DMS79 (cell line): ENCODE results near the gene FAM20A.
"Not testable (repeated sequence)": the region's sequence is repeated elsewhere in the genome, so short reads cannot be mapped to it uniquely, and the experiment has no call there.

Source experiments
- DNase-seq: peaks from one replicate; lab custom pipeline; 2025; lab: John Stamatoyannopoulos, UW

FAM20A gene

GRCh38 chr17:68519051-68519450 is 82.1 kb downstream of the FAM20A start:
- DNase-seq: not testable (repeated sequence)

DNA sequence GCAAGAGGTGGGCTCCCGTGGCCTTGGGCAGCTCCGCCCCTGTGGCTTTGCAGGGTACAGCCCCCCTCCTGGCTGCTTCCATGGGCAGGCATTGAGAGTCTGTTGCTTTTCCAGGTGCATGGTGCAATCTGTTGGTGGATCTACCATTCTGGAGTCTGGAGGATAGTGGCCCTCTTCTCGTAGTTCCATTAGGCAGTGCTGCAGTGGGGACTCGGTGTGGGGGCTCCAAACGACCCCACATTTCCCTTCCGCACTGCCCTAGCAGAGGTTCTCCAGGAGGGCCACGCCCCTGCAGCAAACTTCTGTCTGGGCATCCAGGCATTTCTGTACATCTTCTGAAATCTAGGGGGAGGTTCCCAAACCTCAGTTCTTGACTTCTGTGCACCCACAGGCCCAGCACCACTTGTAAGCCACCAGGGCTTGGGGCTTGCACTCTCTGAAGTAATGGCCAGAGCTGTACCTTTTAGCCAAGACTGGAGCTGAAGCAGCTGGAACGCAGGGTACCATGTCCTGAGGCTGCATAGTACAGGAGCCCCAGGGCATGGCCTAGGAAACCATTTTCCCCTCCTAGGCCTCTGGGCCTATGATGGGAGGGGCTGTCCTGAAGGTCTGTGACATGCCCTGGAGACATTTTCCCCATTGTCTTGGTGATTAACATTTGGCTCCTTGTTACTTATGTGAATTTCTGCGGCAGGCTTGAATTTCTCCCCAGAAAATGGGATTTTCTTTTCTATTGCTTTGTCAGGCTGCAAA is 82.9 kb downstream of the FAM20A start:
- DNase-seq: no peak

DNA sequence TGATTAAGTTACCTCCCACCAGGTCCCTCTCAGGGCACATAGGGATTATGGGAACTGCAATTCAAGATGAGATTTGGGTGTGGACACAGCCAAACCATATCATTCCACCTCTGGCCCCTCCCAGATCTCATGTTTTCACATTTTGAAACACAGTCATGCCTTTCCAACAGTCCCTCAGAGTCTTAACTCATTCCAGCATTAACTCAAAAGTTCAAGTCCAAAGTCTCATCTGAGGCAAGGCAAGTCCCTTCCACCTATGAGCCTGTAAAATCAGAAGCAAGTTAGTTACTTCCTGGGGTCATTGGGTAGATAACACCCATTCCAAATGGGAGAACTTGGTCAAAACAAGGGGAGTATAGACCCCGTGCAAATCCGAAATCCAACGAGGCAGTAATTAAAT is 83.6 kb downstream of the FAM20A start:
- not testable (repeated sequence) for DNase-seq

- no peak for DNase-seq
These were observed 84.4 kb downstream of the FAM20A start for GRCh38 chr17:68516732-68517131.

DNA sequence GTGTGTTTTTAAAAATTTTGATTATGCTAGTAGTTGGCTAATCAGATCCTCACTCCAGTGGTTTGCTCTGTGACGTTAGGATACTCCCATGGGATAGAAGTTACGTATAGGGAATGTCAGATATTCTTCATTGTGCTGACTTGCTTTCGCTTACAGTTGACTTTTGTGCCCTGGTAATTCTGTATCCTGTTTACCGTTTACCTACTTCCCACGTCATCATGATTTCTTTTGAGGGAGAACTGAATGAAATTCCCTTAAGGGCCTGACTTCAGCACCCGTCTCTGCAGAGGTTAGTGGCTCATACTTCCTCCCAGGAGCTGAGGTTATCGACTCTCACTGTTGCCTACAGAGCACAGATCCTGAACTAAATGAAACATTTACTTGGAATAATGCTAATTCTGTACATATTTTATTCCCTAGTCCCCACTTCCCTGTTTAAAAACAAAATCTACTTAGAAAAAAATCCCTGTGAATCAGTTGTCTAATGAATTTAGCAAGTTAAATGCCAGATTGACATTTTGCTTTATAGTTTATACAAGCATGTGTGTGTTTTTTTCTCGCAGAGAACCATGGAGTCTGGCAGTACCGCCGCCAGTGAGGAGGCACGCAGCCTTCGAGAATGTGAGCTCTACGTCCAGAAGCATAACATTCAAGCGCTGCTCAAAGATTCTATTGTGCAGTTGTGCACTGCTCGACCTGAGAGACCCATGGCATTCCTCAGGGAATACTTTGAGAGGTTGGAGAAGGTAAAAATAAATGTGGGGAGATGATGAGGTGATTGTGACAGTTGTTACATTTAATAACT is 86.1 kb downstream of the FAM20A start:
- DNase-seq: no peak

DNA sequence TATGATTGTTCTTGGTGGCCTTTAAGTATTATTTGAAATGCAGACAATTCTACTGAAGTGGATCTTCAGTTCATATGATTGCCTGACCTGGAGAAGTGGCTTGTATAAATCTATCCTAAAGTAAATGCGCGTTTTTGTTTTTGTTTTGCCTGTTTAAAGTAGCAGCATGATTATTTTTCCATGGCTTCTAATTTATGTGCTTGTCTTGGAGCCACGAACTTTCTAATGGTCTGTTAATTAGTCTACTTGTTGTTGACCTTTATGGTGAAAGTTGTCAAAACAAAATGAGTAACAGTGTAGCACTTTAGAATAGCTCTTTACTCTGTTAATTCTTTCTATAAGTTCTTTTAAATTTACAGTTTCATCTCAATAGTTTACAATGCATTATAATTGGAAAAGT is 87.2 kb downstream of the FAM20A start:
- no peak for DNase-seq

DNA sequence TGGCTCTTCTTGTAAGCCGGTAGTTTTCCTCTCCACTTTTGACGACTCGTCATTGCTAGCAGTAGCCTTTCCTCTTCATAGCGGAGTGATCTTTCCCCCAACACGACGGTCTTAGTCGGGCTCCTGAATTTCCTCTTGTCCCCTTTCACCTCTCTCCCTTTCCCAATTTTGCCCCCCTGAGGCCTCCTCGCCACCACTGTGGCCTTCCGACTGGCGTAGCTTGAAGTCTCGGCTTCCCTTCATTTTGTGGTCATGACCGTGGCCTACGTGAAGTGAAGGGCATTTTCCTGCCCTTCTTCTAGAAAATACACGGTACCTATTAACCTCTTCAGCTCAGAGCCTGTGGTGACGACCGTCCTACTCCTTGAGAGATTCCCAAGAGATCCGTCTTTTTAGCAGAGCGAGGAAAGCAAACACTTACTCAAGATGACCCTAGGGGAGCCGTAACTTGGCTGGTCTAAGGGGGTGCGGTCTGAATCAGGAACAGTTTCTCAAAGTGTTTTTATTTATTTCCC is 88.2 kb downstream of the FAM20A start:
- DNase-seq: peak; percentile 60

DNA sequence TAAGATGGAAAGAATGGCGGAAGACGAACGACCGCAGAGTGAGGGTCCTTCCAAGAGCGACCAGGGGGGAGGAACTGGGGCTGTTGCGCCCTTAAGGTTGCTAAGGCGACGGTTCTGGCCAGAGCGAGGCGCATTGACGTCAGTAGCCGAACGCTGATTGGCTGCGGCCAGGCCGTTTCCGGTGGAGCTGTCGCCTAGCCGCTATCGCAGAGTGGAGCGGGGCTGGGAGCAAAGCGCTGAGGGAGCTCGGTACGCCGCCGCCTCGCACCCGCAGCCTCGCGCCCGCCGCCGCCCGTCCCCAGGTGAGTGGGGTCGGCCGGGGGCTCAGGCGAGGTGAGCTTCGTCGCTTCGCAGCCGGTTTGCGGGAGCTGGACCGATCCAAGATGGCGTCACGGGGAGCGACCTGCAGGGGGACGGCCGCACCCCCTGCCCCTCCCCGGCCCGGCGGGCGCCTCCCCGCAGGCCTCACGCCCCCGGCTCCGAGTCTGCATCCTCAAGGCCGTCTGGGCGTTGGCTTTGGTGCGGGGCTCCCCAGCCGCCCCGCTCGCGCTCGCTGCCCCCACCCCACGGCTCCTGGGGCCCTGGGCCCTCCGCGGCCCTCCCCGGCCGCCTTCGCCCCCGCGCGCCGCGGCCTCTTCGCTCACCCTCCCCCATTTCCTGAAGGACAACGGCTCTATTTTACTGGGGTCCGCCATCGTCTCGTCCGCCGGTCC is 88.8 kb downstream of the FAM20A start, which contains the start of gene PRKAR1A:
Gene PRKAR1A (plus strand): TSS at position 184 of the 713 bp plus-strand sequence. CDS start 2,970 bp downstream, outside the sequence.
- peak; percentile 52 for DNase-seq

DNA sequence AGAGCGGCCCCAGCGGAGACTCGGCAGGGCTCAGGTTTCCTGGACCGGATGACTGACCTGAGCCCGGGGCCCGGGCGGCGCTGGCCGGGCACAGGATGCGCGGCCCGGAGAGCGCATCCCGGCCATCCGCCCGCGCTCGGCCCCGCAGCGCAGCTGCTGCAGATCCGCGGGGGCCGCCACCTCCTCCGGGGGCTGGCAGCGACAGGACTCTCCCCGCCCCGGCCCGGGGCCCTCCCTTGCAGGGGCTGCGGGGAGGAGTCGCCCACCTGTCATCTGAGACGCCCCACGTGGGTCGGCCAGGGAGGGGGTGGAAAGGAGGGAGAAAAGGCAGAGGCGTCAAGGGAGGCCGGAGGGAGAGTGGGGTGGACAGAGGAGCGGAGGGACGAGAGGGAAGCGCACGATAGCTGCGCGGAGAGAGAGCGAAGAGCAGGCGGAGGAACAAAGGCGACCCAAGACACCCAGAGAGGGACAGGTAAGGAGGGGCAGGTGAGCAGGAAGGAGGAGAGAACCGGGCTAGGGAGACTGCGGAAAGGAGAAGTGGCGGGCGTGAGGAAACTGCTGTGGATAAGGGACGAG is 89.4 kb downstream of the FAM20A start:
- peak; percentile 52 for DNase-seq

DNA sequence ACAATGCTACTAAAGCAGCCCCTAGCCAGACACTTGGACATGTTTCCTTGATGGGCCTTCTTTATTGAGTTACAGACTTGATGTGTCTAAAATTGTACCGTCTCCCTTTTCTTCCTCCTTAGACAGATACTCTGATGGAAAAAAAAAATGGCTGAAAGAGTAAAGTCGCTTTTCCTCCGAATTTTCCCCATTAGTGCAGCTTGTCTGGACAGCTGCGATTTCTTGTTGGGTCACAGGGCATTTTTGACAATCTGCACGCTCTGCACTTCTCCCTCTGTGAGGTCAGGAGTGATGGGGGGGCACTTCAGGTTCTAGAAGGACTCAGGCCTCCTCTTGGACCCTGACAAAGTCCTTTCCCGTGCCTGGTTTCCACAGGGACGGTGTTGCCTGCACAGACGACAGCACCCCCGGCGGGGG is 89.9 kb downstream of the FAM20A start:
- DNase-seq: no peak

DNA sequence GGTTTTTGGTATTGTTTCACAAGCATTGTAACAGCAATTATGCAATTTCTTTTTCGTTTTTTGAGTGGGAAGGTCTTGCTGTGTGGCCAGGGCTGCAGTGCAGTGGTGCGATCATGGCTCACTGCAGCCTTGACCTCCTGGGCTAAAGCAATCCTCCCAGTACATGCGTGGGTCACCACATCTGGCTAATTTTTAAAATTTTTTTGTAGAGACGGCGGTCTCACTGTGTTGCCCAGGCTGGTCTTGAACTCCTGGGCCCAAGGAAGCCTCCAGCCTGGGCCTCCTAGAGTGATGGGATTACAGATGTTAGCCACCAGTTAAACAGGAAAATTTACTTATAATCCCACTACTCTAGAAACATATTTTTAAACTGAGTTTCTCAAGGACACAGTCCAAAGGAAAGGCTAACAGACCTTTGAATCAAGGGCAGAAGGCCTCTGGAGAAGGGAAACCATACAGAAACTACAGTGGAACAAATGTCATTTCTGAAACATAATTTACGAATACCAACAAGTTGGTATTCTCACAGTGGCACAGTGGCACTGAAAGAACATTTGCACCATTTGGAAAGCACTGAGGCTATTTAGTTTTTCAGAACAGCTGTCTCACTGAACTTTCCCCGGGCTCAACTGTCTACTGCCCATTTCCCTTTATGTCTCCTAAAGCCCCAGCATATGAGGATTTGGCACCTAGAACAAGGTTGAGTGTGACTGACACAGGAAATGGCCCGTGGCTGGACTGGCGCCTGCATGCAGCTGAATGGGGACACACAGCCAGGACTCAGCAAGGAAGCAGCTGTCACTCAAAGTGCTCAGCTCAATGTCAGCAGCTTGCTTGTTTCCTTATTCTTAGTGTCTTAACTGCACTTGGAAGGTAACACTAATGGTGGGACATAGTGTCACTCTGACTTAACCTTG is 91.8 kb downstream of the FAM20A start:
- DNase-seq: peak; percentile 10

DNA sequence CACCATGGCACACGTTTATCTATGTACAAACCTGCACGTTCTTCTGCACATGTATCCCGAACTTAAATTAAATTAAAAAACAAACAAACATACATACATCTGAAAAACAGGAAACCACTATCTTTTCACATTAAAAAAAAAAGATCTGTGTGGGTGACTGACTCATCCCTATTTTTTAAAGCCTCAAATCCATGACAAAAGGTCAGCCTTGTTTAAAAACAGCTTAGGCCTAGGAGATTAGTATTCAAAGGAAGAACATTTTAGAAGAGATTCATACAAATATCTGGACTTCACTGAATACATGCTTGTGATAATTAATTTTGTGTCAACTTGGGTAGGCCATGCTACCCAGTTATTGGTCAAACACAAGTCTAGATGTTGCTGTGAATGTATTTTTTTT is 93.6 kb downstream of the FAM20A start:
- DNase-seq: no peak

- no peak for DNase-seq
These were observed 95.2 kb downstream of the FAM20A start for GRCh38 chr17:68505951-68506350.

DNA sequence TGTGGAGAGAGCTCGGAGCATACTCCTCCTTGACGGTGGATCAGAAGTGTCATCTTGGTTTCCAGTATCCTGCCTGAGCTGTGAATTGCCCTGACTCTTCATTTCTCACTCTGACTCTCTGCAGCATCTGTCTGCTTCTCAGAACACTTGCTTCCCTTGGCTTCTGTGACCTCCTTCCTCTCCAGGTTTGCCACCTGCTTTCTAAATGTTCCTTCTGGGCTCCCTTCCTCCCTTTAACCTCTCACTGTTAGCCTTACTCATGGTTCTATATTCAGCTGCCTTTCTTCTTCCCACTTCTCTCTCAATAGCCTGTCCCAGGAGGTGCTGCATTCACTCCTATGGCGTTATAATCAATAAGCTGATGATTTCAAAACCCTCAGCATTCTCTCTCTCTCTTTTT is 100.1 kb downstream of the FAM20A start:
- DNase-seq: no peak

DNA sequence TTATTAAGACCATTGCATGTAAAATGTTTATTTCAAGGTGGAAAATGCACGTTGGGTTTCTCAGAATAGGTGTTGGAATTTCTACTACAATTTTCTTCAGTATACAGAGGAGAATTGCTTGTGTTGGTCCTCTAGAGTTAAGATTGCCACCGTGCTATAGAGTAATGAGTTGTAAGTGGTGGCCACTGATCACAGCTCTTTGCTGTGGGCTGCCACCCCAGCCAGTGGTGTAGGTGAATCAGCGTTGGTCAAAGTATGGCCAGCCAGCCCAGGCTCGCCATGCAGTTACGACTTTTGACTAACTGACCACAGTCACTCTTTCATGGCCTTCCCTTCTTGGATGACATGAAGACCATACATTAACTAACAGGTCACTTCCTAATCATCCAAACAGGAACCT is 101.6 kb downstream of the FAM20A start:
- no peak for DNase-seq

DNA sequence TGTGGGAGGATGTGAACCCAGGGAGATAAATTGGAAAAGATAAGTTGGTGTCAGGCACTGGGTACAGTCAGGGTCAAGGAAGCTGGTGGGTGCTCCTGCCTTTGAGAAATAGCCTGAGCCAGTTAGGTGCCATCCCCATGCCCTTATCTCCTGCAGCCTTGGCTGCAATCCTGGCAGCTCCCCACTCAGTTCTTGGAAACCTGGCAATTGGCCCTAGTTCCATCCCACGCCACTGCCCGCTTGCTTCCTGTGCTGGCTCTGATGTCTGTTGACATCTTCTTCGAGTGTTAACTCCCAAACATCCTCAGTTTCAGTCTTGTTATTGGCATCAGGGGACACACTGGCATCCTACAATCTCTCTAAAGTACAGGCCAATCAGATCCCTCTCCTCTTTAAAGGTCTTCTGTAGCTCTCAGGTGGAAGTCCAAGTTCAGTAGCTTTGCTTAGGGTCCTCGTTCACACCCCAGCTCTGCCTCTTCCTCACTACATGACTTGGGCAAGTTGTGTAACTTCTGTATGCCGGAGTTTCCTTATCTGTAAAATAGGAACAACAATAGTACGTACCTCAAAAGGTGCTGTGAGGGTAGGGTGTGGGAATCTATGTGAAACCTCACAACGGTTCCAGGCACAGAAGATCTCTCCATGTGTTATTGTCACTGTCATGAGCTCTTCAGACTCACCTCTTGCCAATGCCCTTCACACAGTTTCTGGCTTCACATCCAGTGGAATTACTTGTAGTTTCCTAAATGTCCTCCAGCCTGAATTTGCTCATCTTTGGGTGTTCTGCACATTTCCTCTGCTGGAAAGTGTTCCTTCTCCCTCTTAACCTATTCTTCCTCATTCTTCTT is 102.5 kb downstream of the FAM20A start:
- DNase-seq: no peak

DNA sequence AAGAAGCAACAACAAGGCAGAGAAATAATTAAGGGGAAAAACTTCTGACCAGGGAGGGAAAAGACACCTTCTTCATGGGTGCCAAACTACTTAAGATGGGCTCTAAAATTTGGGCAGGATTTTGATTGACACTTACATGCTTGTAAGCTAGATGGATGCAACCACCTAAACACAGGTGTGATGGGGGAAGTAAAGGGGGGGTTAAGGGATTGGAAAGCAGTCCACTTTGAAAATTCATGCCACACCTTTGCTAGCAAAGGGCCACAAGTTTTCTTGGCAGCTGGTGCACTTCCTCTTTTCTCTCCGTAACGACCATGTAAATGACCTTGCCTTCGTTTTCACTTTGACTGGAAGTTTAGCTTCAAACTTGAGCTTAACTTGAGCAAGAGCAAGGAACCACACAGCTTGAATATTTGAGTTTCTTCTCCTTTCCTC is 103.3 kb downstream of the FAM20A start:
- no peak for DNase-seq

DNA sequence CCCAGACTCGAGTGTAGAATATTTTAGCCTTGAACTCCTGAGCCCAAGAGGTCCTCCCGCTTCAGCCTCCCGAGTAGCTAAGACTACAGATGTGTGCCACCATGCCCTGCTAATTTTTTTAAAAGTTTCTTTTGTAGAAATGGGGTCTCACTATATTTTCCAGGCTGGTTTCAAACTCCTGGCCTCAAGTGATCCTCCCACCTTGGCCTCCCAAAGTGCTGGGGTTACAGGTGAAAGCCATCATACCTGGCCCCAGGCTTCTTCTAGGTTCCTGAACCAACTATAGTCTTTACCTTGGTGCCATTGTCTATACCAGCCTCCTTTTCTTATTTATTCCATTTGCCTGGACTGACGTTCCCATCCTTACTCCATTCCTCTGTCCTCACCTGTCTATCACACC is 106.1 kb downstream of the FAM20A start:
- DNase-seq: no peak

DNA sequence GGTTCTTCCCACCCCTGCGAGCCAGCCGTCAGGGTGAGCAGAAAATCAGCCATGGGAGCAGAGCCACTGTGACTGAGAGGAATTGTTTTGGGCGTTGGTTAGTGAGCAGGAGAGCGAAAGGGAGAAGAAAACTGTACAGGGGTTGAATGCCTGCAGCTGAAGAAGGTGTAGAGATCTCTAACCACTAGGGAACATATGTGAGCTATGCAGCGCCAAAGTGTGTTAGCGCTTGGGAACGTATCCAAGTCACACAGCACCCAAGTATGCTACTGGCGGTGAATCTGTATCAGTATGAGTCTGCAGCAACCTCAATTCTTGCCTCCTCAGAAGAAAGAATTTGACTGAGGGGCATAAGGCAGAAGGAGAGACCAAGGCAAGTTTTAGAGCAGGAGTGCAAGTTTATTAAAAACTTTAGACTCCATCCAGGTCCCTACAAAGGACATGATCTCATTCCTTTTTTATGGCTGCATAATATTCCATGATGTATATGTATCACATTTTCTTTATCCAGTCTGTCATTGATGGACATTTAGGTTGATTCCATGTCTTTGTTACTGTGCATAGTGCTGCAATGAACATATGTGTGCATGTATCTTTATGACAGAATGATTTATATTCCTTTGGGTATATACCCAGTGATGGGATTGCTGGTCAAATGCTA is 108.6 kb downstream of the FAM20A start:
- not testable (repeated sequence) for DNase-seq
